Psoas muscle (tissue), 8 donors: ENCODE results near the gene GCDH. TPM values are rescaled to one million over a fixed set of nuclear protein-coding genes. Genes with fewer than 3 reads are reported as not detected.
A peak's percentile ranks its signal among the peaks of the same experiment; 100 is the strongest.

Experiments
- ATAC-seq, 4 donors: fragments of 200-7000 bp; cut with Tn5 transposase; one replicate each; pipeline ENCODE4 v1.9.1; 2020; ENCODE audit warnings: moderate library complexity in 3 of 4, mild to moderate bottlenecking in 2 of 4
- DNase-seq, 2 donors: peaks; one replicate each; pipeline ENCODE4 v3.0.0-alpha.2; 2020
- H3K27ac ChIP-seq: fragments of 200-600 bp; one replicate; pipeline ENCODE4 v1.8.0; 2022
- H3K27me3 ChIP-seq, 3 donors: fragments of 200-600 bp in 1 of 3; one replicate each; pipeline versions ENCODE4 v1.6.1 to v1.8.0; 2013 to 2022; ENCODE audit warnings: low read length in 2 of 3, mild to moderate bottlenecking in 2 of 3, moderate library complexity in 1 of 3; ENCODE audit not compliant: insufficient read depth in 3 of 3
- H3K36me3 ChIP-seq, 2 donors: fragments of 200-600 bp in 1 of 2; one replicate each; pipeline versions ENCODE4 v1.6.1 to v1.8.0; 2013 to 2022; ENCODE audit warnings: low read depth in 1 of 2, mild to moderate bottlenecking in 1 of 2, moderate library complexity in 1 of 2; ENCODE audit not compliant: insufficient read depth in 1 of 2
- H3K4me1 ChIP-seq: fragments of 200-600 bp; one replicate; pipeline ENCODE4 v1.8.0; 2022
- H3K4me3 ChIP-seq: fragments of 200-600 bp; one replicate; pipeline ENCODE4 v1.8.0; 2022; ENCODE audit warnings: mild to moderate bottlenecking
- H3K9me3 ChIP-seq: fragments of 200-600 bp; one replicate; pipeline ENCODE4 v1.8.0; 2022
- WGBS, 3 donors: extraction: QIAGEN DNeasy Blood & Tissue Kit; methylation state at CpG; one replicate each; pipeline versions ENCODE4 v1.1.6 to v1.1.7; 2013; 5-methylcytosine and 5-hydroxymethylcytosine counted together
- intact Hi-C, 2 donors: fragments of 100-400 bp; cut with DNase I; formaldehyde crosslinking; loops; one replicate each; pipeline versions ENCODE4 v1.11.0 to v1.14.2; 2022
- polyA plus RNA-seq, 3 donors: library from polyadenylated mRNA; stranded (reverse); fragments of 200-250 nt; gene quantifications; one replicate each; pipeline ENCODE4 v1.2.3, GENCODE V29; 2013
- total RNA-seq, 4 donors: library from RNA; stranded (reverse); fragmentation: NEBNext Ultra II Directional in 2 of 4; extraction: Animal tissue kit (Norgen Biotek cat#: 25700) in 2 of 4; gene quantifications; one replicate each; pipeline versions ENCODE4 v1.2.1 to v1.2.4, GENCODE V29; 2021 to 2023
- TF ChIP-seq, protein P1 (sequence below): fragments of 200-600 bp; IDR thresholded peaks from one replicate; pipeline ENCODE4 v1.8.0; 2022; ENCODE audit warnings: antibody characterized with exemption
- donor health status: healthy with polysubstance abuse.
- donor health status: DM: no; HTN: no; CAD: no; lungs with moderate emphysema.
- donor health status: Bipolar disorder and iron deficiency.
- donor health status: healthy.
- donor health status: DM: yes; HTN: yes; CAD: no.
- donor health status: DM: no; HTN: no; CAD: no.
- donor health status: DM: no; HTN: no; CAD: no.
- donor health status: DM: yes; HTN: yes; CAD: no.

Gene GCDH
- total and polyA plus RNA-seq, 7 donors: 18.9 to 45.2 (median 21.9) TPM

DNA sequence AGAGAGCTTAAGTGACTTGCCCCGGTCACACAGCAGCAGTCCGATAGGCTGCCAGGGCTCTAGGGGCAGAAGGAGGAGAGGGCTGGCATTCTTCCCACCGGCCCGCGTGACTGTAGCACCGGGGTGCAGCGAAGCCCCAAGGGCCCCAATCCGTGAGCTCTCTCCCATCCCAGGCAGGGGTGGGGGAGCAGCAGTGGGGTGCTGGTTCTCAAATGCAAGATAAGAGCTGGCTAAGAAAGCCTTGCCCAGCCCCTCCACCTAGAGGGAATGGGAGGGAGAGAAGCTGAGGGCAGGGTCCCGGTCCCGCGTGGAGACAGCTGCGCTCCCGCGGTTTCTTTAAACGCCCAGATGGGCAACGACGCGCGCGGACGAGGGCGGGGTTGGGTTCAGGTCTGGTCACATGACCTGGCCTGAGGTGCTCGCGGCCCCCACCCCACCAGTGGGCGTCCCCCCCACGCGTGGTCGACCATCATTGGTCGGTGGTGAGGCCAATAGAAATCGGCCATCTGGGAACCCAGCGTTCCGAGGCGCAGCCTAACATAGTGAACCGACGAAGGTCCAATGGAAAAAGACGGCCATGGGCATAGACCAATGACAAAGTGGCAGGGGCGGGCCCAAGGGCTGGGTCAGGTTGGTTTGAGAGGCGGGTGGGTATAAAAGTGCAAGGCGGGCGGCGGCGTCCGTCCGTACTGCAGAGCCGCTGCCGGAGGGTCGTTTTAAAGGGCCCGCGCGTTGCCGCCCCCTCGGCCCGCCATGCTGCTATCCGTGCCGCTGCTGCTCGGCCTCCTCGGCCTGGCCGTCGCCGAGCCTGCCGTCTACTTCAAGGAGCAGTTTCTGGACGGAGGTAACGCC is 47.2 kb downstream of the GCDH start, which contains the start of gene CALR:
Gene CALR (plus strand): TSS at position 683 of the 852 bp plus-strand sequence. CDS start 71 bp downstream, at position 754.
- DNase-seq: peak; percentile 100
- Histone ChIP-seq H3K4me1 (peaks cover 23% of the 10 kb centered on the region), H3K9me3 (no peaks in the 10 kb centered on the region), H3K4me3 (peak within 1 kb of the TSS; percentile 98), H3K36me3 (peaks cover 13 to 40% of the 10 kb centered on the region in 2 donors), H3K27ac (peak within 1 kb of the TSS; percentile 98), H3K27me3 (no peaks in the 10 kb centered on the region)
- WGBS, 3 donors: 0% methylated on average over 41 to 63 of the region's 63 CpGs
- TF ChIP-seq, protein P1, sequence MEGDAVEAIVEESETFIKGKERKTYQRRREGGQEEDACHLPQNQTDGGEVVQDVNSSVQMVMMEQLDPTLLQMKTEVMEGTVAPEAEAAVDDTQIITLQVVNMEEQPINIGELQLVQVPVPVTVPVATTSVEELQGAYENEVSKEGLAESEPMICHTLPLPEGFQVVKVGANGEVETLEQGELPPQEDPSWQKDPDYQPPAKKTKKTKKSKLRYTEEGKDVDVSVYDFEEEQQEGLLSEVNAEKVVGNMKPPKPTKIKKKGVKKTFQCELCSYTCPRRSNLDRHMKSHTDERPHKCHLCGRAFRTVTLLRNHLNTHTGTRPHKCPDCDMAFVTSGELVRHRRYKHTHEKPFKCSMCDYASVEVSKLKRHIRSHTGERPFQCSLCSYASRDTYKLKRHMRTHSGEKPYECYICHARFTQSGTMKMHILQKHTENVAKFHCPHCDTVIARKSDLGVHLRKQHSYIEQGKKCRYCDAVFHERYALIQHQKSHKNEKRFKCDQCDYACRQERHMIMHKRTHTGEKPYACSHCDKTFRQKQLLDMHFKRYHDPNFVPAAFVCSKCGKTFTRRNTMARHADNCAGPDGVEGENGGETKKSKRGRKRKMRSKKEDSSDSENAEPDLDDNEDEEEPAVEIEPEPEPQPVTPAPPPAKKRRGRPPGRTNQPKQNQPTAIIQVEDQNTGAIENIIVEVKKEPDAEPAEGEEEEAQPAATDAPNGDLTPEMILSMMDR: no peak
- ATAC-seq: peak; percentile 91 to 94 (median 92)
- intact Hi-C loops: loop anchor here in 1 of 2 donors (10.0 kb wide), 1 partner anchor 133 kb away; the partner anchor contains the start of genes PRDX2, RNASEH2A and THSD8

DNA sequence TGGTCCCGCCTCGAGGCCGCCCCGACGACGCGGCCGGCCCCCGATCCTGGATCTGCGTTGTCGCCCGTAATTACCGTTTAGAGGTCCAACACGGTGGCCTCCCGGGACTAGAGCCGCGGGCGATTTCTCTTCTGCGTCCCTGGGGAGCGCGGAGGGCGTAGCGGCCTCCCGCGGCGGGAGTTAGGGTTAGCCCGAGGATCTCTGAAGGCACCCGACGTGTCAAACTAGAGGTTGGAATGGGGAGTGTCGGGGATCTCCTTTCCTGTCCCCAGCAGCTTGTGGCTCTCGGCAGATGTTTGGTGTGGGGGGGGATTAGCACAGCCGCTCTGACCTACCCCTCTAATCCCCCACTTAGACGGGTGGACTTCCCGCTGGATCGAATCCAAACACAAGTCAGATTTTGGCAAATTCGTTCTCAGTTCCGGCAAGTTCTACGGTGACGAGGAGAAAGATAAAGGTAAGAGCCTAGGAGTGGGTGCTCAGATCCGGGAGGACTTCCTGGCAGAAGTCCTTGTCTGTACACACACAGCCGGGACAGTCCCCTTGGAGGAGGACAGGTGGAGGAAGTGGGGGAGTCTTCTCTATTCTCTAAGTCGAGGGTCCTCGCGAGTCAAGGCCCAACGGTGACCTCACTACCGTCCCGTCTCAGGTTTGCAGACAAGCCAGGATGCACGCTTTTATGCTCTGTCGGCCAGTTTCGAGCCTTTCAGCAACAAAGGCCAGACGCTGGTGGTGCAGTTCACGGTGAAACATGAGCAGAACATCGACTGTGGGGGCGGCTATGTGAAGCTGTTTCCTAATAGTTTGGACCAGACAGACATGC is 48.0 kb downstream of the GCDH start:
- Histone ChIP-seq H3K27me3 (no peaks in the 10 kb centered on the region), H3K9me3 (no peaks in the 10 kb centered on the region), H3K4me1 (peaks cover 23% of the 10 kb centered on the region), H3K4me3 (peak overlapping the region; percentile 98), H3K36me3 (peaks cover 13 to 48% of the 10 kb centered on the region in 2 donors), H3K27ac (peak overlapping the region; percentile 98)
- intact Hi-C loops: loop anchor here in 1 of 2 donors (10.0 kb wide), 1 partner anchor 134 kb away; the partner anchor contains the start of genes PRDX2, RNASEH2A and THSD8
- 0 to 1% (median 1%) methylated on average over 54 of the region's 54 CpGs for WGBS, 3 donors
- TF ChIP-seq, protein P1: peak; percentile 25
- DNase-seq: peak in 1 of 2 donors; percentile 78
- ATAC-seq: peak; percentile 30 to 59 (median 48)

DNA sequence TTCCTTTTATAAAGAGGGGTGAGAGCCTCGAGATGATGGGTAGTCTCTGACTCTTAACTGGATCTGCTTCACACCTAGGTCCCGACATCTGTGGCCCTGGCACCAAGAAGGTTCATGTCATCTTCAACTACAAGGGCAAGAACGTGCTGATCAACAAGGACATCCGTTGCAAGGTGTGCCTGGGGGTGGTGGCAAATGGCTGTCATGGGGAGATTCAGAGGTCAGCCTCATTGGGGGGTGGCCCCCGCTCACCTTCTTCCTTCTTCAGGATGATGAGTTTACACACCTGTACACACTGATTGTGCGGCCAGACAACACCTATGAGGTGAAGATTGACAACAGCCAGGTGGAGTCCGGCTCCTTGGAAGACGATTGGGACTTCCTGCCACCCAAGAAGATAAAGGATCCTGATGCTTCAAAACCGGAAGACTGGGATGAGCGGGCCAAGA is 49.0 kb downstream of the GCDH start:
- Histone ChIP-seq H3K9me3 (no peaks in the 10 kb centered on the region), H3K4me1 (peaks cover 23% of the 10 kb centered on the region), H3K4me3 (peak overlapping the region; percentile 98), H3K36me3 (peaks cover 13 to 58% of the 10 kb centered on the region in 2 donors), H3K27me3 (no peaks in the 10 kb centered on the region), H3K27ac (peak overlapping the region; percentile 98)
- DNase-seq (no peak), ATAC-seq (no peak)
- intact Hi-C loops: loop anchor here in 1 of 2 donors (10.0 kb wide), 1 partner anchor 135 kb away; the partner anchor contains the start of genes PRDX2, RNASEH2A and THSD8
- TF ChIP-seq, protein P1: no peak
- 63 to 71% (median 65%) methylated on average over 10 of the region's 10 CpGs for WGBS, 3 donors

DNA sequence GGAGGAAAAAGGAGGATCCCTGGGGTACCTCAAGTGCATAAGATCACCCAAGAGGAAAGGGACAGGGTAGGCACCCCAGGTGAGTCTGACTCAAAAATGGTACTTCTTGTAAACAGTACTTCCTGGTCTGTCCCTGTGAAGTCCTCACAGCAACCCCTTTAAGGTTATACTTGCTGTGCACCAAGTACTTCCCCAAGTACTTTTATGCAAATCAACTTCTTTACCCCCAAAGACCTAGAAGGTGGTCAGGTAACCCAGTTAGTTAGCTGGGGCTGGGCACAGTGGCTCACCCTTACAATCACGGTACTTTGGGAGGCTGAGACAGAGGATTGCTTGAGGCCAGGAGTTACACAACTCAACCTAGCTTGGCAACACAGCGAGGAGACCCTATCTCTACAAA is 49.9 kb downstream of the GCDH start:
- TF ChIP-seq, protein P1: no peak
- peaks cover 13 to 58% of the 10 kb centered on the region in 2 donors for H3K36me3 ChIP-seq
- H3K4me3 ChIP-seq: peak overlapping the region; percentile 98
- 89 to 92% (median 92%) methylated on average over 2 of the region's 2 CpGs for WGBS, 3 donors
- no peak for DNase-seq
- H3K4me1 ChIP-seq: peaks cover 23% of the 10 kb centered on the region
- ATAC-seq: no peak
- no peaks in the 10 kb centered on the region for H3K9me3 ChIP-seq
- H3K27ac ChIP-seq: no peak overlapping the region
- H3K27me3 ChIP-seq: no peaks in the 10 kb centered on the region
- intact Hi-C loops: no loop called here
